Mucosa of rectum (tissue), 2 donors: ENCODE results near the gene PKNOX1.
"Not testable (repeated sequence)": the region's sequence is repeated elsewhere in the genome, so short reads cannot be mapped to it uniquely, and the experiment has no call there.

ENCODE experiments used
- H3K27ac ChIP-seq, 2 donors: one replicate each; pipeline ENCODE4 v1.7.0; 2013; ENCODE audit warnings: inconsistent platforms in 2 of 2, low read depth in 2 of 2, low read length in 2 of 2
- H3K27me3 ChIP-seq, 2 donors: one replicate each; pipeline ENCODE4 v1.7.0; 2013; ENCODE audit warnings: low read length in 2 of 2; ENCODE audit not compliant: control insufficient read depth in 2 of 2, insufficient read depth in 2 of 2
- H3K36me3 ChIP-seq, 2 donors: one replicate each; pipeline ENCODE4 v1.7.0; 2013; ENCODE audit warnings: low read length in 2 of 2; ENCODE audit not compliant: control insufficient read depth in 2 of 2, insufficient read depth in 2 of 2
- H3K4me1 ChIP-seq, 2 donors: one replicate each; pipeline ENCODE4 v1.7.0; 2013; ENCODE audit warnings: low read length in 2 of 2, mild to moderate bottlenecking in 1 of 2; ENCODE audit not compliant: control insufficient read depth in 2 of 2, insufficient read depth in 2 of 2
- H3K4me3 ChIP-seq, 2 donors: one replicate each; pipeline ENCODE4 v1.7.0; 2013; ENCODE audit warnings: low read length in 2 of 2
- H3K9ac ChIP-seq, 2 donors: one replicate each; pipeline ENCODE4 v1.7.0; 2013; ENCODE audit warnings: low read length in 2 of 2, low read depth in 1 of 2, mild to moderate bottlenecking in 1 of 2
- H3K9me3 ChIP-seq, 2 donors: one replicate each; pipeline ENCODE4 v1.7.0; 2013; ENCODE audit warnings: low read length in 2 of 2; ENCODE audit not compliant: control insufficient read depth in 2 of 2
- donor health status: healthy.
- donor health status: Normal muscosa, but diverticular disease.

The PKNOX1 gene

DNA sequence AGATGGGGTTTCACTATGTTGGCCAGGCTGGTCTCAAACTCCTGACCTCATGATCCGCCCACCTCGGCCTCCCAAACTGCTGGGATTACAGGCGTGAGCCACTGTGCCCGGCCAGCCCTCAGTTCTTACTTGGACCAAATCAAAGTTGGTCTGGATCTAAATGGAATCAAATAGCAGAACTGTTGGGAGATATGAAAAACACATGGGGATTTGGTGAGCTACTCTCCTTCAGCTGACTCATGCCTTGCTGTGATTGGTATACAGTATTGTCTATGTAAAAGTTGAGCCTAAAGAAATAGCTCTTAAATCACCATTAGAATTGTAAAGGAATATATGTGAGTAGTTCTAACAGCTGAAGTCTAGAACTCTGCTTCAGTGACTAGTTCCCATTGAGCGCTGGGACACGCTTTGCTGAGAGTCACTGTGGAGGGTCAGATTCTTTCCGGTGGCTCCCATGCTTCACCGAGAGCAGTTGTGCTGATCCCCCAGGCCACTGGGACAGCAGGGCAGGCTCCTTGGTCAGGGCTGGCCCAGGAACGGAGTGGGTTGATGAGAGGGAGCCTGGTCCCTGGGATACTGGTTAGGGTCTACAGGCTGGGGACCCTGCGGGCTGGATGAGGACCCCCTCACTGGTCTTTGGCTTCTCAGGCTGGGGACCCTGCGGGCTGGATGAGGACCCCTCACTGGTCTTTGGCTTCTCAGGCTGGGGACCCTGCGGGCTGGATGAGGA lies 14.0 kb downstream of the PKNOX1 start:
- no peak overlapping the region for H3K9ac ChIP-seq
- peaks cover 0 to 4% of the 10 kb centered on the region in 2 donors for H3K36me3 ChIP-seq
- no peak overlapping the region for H3K4me3 ChIP-seq
- H3K9me3 ChIP-seq: no peaks in the 10 kb centered on the region
- no peak overlapping the region for H3K27ac ChIP-seq
- no peaks in the 10 kb centered on the region for H3K27me3 ChIP-seq
- peaks cover 0 to 3% of the 10 kb centered on the region in 2 donors for H3K4me1 ChIP-seq

DNA sequence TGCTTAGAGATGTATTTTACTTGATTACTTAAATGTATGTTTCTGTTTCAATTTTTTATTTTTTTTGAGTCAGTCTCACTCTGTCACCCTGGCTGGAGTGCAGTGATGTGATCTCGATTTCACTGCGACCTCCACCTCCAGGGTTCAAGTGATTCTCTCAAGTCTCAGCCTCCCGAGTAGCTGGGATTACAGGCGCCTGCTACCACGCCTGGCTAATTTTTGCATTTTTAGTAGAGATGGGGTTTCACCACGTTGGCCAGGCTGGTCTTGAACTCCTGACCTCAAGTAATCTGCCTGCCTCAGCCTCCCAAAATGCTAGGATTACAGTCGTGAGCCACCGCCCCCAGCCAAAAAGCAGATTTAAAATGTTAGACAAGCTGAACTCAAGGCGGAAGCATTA lies 15.0 kb downstream of the PKNOX1 start:
- H3K36me3 ChIP-seq, H3K27me3 ChIP-seq, H3K9ac ChIP-seq, H3K4me1 ChIP-seq, H3K27ac ChIP-seq, H3K4me3 ChIP-seq, H3K9me3 ChIP-seq: not testable (repeated sequence)

DNA sequence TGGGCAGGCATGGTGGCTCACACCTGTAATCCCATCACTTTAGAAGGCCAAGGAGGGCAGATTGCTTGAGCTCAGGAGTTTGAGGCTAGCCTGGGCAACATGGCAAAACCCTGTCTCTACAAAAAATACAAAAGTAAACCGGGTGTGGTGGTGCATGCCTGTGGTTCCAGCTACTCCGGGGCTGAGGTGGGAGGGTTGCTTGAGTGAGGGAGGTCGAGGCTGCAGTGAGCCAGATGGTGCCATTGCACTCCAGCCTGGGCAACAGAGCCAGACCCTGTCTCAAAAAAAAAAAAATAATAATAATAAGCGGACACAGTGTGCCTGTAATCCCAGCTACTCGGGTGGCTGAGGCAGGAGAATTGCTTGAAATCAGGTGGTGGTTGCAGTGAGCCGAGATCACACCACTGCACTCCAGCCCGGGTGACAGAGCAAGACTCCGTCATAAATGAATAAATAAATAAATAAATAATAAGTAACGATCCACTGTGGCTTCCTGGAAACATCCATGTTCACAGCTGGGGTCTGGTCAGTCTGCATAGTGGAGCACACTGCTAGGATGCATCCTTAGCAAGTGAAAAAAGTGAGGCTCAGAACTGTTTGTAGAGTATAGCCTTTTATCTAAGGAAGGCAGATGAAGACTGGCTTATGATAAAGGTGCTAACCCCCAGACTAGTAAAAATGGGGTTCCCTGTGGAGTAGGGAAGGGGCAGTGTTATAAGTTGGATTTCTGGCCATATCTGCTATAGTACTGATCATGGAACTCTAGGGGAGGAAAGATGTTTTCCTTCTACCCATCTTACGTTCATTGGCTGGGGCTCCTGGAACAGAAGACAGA lies 15.7 kb downstream of the PKNOX1 start:
- H3K27me3 ChIP-seq: no peaks in the 10 kb centered on the region
- no peak overlapping the region for H3K4me3 ChIP-seq
- H3K27ac ChIP-seq: no peak overlapping the region
- H3K9ac ChIP-seq: no peak overlapping the region
- H3K9me3 ChIP-seq: no peaks in the 10 kb centered on the region
- peaks cover 0 to 3% of the 10 kb centered on the region in 2 donors for H3K4me1 ChIP-seq
- H3K36me3 ChIP-seq: peaks cover 0 to 4% of the 10 kb centered on the region in 2 donors

DNA sequence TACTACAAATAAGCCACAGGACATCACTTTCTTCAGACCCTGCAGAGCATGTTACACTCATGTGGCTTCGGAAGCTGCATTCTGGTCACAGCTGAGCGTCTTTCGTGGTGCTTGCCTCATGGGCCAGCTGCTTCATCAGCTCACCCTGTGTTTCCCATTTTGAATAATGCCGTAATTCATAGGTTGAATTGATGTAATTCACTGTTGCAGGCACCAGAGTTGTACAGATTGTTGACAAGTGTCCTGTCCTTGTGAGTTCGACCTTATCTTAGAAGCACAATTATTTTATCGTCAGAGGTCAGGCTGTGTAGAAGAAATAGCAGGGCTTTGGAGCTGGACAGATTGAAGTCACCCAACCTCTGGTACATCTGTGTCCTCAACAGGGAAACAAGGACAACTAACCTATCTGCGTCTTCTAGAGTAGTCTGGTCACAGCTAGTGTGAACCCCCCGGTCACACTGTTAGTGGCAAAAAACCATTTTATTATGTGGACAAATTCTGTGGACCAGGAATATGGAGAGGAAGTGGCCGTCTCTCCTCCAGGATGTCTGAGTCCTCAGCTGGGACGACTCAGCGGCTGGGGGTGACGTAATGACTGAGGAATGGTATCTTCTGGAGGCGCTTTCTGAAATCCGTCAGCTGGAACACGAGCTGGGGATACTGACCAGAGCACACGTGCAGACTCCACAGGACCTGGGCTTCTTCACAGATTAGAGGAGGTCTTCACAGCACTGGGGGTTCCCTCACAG lies 17.8 kb downstream of the PKNOX1 start:
- Histone ChIP-seq H3K9me3 (no peaks in the 10 kb centered on the region), H3K27ac (peak overlapping the region in 1 of 2 donors; percentile 20), H3K4me3 (no peak overlapping the region), H3K27me3 (no peaks in the 10 kb centered on the region), H3K9ac (no peak overlapping the region), H3K4me1 (peaks cover 0 to 3% of the 10 kb centered on the region in 2 donors), H3K36me3 (peaks cover 0 to 4% of the 10 kb centered on the region in 2 donors)

DNA sequence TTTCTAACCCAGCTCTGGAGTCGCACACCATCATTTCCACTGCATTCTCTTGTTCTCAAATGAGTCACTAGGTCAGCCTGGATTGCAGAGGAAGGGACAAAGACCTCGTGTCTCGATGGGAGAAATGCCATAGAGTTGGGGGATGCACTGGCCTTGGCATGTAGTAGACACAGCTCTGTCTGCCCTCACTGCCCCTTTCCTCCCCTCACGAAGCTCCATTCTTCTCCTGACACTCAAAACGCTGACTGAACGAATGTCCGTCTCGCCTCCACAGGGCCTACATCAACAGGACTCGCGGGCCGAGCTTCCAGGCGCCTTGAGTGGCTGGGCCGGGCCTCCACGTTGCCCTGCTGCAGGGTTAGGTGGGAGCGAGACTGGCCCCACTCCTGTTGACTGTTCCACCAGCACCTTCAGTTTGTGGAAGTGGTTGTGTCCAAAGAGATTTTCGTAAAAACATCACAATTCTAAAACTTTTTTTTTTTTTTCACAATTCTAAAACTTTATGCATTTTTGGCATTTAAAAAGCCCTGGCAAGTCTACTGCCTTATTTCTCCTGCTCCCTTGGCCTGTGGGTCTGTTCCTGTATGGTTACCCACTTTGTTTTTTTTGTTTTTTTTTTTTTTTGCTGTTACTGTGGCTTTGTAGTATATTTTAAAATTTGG lies 18.8 kb downstream of the PKNOX1 start:
- no peak overlapping the region for H3K27ac ChIP-seq
- peaks cover 0 to 3% of the 10 kb centered on the region in 2 donors for H3K4me1 ChIP-seq
- no peaks in the 10 kb centered on the region for H3K27me3 ChIP-seq
- peaks cover 0 to 4% of the 10 kb centered on the region in 2 donors for H3K36me3 ChIP-seq
- H3K9me3 ChIP-seq: no peaks in the 10 kb centered on the region
- no peak overlapping the region for H3K4me3 ChIP-seq
- H3K9ac ChIP-seq: no peak overlapping the region

DNA sequence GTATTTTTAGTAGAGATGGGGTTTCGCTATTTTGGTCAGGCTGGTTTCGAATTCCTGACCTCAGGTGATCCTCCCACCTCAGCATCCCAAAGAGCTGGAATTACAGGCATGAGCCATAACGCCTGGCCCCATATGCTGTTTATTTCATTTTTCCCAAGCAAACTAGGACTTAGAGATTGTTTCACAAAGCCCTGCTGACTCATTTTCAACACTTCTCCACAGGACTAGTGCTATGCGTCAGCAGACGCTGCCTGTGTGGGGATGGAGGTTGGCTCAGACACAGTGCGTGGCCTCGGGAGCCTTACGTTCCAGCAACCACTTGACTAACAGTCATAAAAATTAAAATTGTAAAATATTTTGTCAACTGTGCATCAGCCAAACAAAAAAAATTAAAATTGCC lies 22.7 kb downstream of the PKNOX1 start:
- no peak overlapping the region for H3K9ac ChIP-seq
- H3K36me3 ChIP-seq: peaks cover 0 to 4% of the 10 kb centered on the region in 2 donors
- no peak overlapping the region for H3K4me3 ChIP-seq
- H3K4me1 ChIP-seq: peaks cover 0 to 3% of the 10 kb centered on the region in 2 donors
- no peaks in the 10 kb centered on the region for H3K27me3 ChIP-seq
- H3K9me3 ChIP-seq: no peaks in the 10 kb centered on the region
- H3K27ac ChIP-seq: no peak overlapping the region

DNA sequence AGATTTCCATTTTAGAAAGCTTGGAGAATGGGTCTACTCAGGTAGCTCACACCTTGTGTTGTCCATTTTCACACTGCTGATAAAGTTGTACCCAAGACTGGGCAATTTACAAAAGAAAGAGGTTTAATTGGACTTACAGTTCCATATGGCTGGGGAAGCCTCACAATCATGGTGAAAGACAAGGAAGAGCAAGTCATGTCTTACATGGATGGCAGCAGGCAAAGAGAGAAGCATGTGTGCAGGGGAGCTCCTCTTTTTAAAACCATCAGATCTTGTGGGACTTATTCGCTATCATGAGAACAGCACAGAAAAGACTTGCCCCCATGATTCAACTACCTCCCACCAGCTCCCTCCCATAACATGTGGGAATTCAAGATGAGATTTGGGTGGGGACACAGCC lies 23.6 kb downstream of the PKNOX1 start:
- H3K9ac ChIP-seq, H3K4me3 ChIP-seq, H3K27ac ChIP-seq, H3K9me3 ChIP-seq, H3K36me3 ChIP-seq, H3K27me3 ChIP-seq, H3K4me1 ChIP-seq: not testable (repeated sequence)

DNA sequence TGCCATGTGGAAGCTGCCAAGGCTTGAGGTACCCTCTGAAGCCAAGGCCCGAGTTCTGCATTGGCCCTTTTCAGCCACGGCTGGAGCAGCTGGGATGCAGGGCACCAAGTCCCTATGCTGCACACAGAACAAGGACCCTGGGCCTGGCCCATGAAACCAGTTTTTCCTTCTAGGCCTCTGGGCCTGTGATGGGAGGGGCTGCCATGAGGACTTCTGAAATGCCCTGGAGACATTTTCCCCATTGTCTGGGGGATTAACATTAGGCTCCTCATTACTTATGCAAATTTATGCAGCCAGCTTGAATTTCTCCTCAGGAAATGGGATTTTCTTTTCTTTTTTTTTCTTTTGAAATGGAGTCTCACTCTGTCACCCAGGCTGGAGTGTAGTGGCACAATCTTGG lies 24.8 kb downstream of the PKNOX1 start:
- H3K27me3 ChIP-seq, H3K9ac ChIP-seq, H3K27ac ChIP-seq, H3K36me3 ChIP-seq, H3K4me3 ChIP-seq, H3K4me1 ChIP-seq, H3K9me3 ChIP-seq: not testable (repeated sequence)

DNA sequence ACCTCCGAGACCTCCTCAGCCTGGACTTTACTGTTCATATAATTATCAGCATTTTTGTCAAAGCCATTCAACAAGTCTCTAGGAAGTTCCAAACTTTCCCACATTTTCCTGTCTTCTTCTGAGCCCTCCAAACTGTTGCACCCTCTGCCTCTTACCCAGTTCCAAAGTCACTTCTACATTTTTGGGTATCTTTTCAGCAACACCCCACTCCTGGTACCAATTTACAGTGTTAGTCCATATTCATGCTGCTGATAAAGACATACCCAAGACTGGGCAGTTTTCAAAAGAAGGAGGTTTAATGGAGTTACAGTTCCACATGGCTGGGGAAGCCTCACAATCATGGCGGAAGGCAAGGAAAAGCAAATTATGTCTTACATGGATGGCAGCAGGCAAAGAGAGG lies 25.7 kb downstream of the PKNOX1 start:
- not testable (repeated sequence) for H3K27me3 ChIP-seq, H3K9ac ChIP-seq, H3K4me1 ChIP-seq, H3K9me3 ChIP-seq, H3K36me3 ChIP-seq, H3K27ac ChIP-seq, H3K4me3 ChIP-seq
